ENCODE measurements around the gene CACNA2D3.

CACNA2D3 gene

DNA sequence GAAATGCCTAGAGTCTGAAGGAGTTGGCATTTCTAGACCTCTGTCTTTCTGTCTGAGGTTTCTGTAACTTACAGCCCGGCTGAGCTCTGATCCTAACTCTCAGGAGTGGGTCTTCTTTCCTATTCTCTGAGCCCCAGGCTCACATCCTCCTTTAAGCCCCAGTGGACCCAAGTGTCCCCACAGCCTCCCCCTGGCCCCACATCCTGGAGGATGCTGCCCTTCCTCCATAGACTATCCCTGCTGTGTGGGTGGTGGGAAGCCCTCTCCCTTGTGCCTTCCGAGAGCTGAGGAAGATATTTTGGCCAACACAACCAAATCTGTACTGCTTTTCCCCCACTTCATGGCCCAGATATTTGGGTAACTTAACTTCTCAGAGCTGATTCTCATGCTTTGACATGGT is 654.2 kb downstream of the CACNA2D3 start:
- no peak overlapping the region for H3K4me3 ChIP-seq (ENCODE audit: low read depth, low read length)
- no peak for DNase-seq (ENCODE audit: low read depth)
- TF ChIP-seq, protein P1, sequence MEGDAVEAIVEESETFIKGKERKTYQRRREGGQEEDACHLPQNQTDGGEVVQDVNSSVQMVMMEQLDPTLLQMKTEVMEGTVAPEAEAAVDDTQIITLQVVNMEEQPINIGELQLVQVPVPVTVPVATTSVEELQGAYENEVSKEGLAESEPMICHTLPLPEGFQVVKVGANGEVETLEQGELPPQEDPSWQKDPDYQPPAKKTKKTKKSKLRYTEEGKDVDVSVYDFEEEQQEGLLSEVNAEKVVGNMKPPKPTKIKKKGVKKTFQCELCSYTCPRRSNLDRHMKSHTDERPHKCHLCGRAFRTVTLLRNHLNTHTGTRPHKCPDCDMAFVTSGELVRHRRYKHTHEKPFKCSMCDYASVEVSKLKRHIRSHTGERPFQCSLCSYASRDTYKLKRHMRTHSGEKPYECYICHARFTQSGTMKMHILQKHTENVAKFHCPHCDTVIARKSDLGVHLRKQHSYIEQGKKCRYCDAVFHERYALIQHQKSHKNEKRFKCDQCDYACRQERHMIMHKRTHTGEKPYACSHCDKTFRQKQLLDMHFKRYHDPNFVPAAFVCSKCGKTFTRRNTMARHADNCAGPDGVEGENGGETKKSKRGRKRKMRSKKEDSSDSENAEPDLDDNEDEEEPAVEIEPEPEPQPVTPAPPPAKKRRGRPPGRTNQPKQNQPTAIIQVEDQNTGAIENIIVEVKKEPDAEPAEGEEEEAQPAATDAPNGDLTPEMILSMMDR (IDR thresholded peaks at IDR 0.05; ENCODE audit: insufficient read depth, low read depth, low read length, missing control alignments) = no peak

DNA sequence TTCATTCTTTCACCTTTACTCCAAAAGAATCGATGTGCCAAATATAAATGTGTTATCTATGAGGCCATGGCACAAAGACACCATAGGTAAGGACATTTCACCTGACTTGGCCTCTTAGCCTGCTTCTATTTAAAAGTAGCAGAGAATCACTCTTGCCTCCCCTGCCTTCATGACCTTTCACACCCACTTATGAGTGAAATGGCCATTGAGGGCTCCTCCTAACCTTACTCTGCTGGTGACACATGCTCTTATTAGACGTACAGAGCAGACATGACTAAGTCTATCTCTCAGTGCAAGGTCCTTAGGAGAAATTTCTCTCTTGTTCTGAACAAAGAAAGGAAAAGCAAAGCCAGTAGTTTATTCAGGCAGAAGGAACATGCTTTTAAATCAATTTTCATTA is 654.8 kb downstream of the CACNA2D3 start:
- no peak overlapping the region for H3K4me3 ChIP-seq (ENCODE audit: low read depth, low read length)
- TF ChIP-seq, protein P1 (IDR thresholded peaks at IDR 0.05; ENCODE audit: insufficient read depth, low read depth, low read length, missing control alignments) = no peak
- DNase-seq (ENCODE audit: low read depth) = no peak

DNA sequence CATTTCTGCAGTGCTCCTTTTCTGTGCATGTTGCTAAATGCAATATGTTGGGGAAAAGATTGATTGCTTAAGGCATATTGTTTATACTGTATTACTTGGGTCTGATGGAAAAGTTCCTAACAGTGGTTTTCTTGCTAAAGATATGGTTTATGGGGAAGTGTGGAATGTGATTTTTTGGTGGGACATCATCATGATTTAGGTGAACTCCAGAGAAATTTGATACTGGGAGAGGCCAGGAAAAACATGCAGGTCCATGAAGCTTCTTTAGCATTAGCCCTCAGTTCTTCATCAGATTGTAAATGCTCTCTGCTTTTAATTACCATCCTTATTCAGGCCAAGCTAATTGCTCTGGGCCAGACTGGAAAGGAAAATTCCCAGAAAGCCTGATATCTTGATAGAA is 658.0 kb downstream of the CACNA2D3 start:
- DNase-seq (ENCODE audit: low read depth) = no peak
- no peak overlapping the region for H3K4me3 ChIP-seq (ENCODE audit: low read depth, low read length)
- TF ChIP-seq, protein P1 (IDR thresholded peaks at IDR 0.05; ENCODE audit: insufficient read depth, low read depth, low read length, missing control alignments) = no peak

DNA sequence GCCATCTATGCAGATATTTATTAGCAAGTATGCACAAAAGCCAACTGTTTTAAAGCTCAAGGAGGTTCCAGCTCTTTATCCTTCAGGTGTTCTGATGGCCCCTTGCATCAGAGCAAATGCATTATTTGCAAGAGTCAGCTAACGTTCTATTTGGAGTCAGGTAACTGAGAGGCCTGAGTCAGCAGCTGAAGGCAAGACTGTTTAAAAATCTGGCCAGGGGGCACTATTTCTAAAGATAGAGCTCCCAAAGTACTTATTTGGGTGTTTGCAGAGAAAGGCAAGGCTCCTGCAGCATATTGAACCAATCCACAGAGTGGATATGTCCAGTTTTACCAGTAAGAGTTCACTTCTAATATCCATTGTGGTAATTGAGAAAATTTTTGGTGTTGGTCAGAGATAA is 659.4 kb downstream of the CACNA2D3 start:
- TF ChIP-seq, protein P1 (IDR thresholded peaks at IDR 0.05; ENCODE audit: insufficient read depth, low read depth, low read length, missing control alignments) = no peak
- DNase-seq (ENCODE audit: low read depth) = no peak

DNA sequence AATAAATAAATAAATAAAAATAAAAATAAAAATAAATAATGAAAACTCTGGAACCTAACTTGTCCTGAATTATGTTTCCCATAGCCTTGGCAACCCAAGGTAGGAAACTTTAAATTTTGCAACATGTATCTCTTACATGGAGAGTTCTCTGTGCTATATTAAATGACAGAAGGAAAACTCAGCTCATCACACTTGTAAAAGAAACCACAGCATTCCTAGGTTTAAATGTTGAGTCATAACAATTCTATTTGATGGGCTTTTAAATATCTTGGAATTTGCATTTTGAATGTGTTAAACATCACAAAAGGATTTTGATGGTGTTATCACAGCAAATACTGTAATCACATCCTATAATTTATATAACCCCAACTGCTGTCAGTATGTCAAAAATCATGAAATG is 661.3 kb downstream of the CACNA2D3 start:
- no peak overlapping the region for H3K4me3 ChIP-seq (ENCODE audit: low read depth, low read length)
- DNase-seq (ENCODE audit: low read depth) = no peak
- TF ChIP-seq, protein P1 (IDR thresholded peaks at IDR 0.05; ENCODE audit: insufficient read depth, low read depth, low read length, missing control alignments) = no peak

More for the DNA sequence above, 659.4 kb downstream of the CACNA2D3 start:
- no peak overlapping the region for H3K4me3 ChIP-seq (ENCODE audit: low read depth, low read length)

DNA sequence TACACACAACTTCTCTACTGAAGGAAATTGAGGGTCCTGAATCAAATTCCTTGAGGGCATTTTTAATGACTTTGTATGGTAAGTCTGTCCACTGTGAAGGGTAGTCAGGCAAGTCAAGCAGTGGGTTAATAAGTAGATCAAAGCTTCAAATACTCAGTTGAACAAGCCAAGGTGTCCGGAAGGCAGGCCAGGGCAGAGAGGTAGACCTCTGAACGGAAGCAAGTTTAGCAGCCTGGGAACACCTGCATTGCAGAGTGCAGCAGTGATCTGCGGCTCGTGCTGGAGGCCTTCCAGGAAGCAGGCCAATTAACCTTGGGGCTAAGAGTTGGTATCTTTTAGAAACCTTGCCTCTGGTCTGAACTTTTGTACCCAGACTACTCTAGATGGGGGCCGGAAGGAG is 661.7 kb downstream of the CACNA2D3 start:
- DNase-seq (ENCODE audit: low read depth) = no peak
- TF ChIP-seq, protein P1 (IDR thresholded peaks at IDR 0.05; ENCODE audit: insufficient read depth, low read depth, low read length, missing control alignments) = no peak
- no peak overlapping the region for H3K4me3 ChIP-seq (ENCODE audit: low read depth, low read length)

DNA sequence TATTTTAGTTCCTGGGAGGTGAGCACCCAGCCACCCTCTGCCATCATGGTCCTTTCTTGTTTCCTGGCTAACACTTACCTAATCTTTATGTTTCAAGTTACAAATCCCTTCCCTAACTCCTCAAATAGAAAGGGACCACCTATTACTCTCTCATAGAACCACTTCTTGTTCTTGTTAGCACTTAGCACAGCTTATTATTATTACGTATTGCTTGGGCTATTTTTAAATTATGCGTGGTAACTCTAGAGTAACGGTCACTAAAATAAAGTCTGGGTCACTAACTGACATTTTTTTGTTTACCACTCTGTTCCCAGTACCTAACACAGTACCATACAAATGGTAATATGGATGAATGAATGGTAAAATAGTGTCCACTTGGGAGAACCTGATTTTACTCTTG is 663.6 kb downstream of the CACNA2D3 start:
- DNase-seq (ENCODE audit: low read depth) = no peak
- no peak overlapping the region for H3K4me3 ChIP-seq (ENCODE audit: low read depth, low read length)
- TF ChIP-seq, protein P1 (IDR thresholded peaks at IDR 0.05; ENCODE audit: insufficient read depth, low read depth, low read length, missing control alignments) = no peak
